ENCODE data around the gene SPEG.

DNA sequence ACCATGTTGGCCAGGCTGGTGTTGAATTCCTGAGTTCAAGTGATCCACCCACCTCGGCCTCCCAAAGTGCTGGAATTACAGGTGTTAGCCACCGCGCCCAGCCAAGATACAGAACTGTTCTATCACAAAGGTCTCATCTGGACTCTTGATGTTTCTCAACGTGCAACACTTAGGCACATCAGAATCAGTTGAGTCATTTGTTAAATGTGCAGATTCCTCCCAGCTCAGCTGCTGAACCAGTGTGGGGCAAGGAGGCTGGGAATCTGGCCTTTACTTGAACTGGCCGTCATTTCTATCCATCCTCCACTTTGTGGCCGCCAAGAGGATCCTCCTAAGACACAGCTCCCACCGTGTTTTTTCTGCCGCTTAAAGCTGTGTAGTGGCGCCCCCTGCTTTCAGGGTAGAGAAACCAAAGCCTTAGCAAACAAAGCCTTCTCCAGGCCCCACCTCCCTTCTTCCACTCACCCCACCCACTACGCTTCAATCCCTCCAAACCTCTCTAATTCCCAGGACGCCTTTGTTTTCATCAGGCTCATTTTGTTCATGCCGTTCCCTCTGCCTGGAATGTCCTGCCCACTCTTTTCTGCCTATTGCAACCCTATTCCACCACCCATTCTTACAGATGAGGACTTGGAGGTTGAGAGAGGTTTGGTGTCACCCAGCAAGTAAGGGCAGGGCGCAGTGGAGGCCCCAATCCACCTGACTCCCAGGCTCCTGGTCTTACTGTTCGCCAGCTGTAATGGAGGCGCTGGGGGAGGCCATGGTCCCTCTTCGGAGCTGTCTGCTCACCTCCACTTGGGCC is 776 bp upstream of the SPEG start:
- TF ChIP-seq, protein P1, sequence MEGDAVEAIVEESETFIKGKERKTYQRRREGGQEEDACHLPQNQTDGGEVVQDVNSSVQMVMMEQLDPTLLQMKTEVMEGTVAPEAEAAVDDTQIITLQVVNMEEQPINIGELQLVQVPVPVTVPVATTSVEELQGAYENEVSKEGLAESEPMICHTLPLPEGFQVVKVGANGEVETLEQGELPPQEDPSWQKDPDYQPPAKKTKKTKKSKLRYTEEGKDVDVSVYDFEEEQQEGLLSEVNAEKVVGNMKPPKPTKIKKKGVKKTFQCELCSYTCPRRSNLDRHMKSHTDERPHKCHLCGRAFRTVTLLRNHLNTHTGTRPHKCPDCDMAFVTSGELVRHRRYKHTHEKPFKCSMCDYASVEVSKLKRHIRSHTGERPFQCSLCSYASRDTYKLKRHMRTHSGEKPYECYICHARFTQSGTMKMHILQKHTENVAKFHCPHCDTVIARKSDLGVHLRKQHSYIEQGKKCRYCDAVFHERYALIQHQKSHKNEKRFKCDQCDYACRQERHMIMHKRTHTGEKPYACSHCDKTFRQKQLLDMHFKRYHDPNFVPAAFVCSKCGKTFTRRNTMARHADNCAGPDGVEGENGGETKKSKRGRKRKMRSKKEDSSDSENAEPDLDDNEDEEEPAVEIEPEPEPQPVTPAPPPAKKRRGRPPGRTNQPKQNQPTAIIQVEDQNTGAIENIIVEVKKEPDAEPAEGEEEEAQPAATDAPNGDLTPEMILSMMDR (IDR thresholded peaks at IDR 0.05), result peak; percentile 63 to 87 (median 80)
- TF ChIP-seq POLR2A (IDR thresholded peaks at IDR 0.05), result peak in 1 of 2 donors; percentile 49
- peak; percentile 30 to 94 (median 74) for TF ChIP-seq EP300 (IDR thresholded peaks at IDR 0.05)

Measured in sigmoid colon (tissue), 4 donors.